Kidney glomerular epithelial cell (primary cell): ENCODE data around the gene SLC45A2.
"Not testable (repeated sequence)": the region's sequence is repeated elsewhere in the genome, so short reads cannot be mapped to it uniquely, and the experiment has no call there.

Source experiments
- DNase-seq: peaks from one replicate; lab custom pipeline; 2025; lab: John Stamatoyannopoulos, UW

The SLC45A2 gene, protein sequence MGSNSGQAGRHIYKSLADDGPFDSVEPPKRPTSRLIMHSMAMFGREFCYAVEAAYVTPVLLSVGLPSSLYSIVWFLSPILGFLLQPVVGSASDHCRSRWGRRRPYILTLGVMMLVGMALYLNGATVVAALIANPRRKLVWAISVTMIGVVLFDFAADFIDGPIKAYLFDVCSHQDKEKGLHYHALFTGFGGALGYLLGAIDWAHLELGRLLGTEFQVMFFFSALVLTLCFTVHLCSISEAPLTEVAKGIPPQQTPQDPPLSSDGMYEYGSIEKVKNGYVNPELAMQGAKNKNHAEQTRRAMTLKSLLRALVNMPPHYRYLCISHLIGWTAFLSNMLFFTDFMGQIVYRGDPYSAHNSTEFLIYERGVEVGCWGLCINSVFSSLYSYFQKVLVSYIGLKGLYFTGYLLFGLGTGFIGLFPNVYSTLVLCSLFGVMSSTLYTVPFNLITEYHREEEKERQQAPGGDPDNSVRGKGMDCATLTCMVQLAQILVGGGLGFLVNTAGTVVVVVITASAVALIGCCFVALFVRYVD

DNA sequence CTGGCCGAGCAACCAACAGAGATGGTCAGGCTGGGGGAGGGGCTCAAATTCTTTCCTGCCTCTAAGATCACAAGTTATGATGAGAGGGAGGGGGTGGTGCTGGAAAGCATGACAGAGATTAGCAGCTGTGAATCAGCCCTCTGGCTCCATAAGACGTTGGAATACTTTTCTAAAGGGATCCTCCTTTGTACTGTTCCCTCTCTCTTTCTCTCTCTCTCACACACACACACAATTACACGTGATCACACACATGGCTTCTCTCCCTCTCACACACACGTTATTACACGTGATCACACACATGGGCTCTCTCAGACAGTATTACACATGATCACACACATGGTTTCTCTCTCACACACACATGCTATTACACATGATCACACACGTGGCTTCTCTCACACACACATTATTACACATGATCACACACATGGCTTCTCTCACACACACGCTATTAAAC lies at the start of gene SLC45A2:
SLC45A2 (minus strand) TSS at position 23 of the 454 bp plus-strand sequence. CDS start 110 bp downstream, outside the sequence.
- peak; percentile 23 for DNase-seq

DNA sequence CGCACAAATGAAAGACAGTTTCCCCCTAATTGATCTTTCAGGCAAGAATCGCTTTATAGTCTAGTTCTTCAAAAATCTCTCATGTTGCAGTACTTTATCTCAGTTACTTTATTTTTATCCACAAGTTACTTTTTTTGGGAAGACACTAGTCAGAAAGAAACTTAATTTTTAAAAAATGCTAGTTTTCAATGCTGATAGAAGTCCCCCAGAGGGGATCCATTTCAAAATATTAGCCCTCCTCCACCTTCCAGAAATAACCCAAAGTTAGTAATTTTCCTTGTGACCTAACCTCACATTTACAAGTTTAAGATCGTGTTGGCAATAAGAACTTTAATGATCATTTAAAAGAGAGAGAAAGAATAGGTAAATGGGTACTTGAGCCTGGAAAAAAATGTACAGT lies 47.5 kb upstream of the SLC45A2 start:
- DNase-seq = no peak

DNA sequence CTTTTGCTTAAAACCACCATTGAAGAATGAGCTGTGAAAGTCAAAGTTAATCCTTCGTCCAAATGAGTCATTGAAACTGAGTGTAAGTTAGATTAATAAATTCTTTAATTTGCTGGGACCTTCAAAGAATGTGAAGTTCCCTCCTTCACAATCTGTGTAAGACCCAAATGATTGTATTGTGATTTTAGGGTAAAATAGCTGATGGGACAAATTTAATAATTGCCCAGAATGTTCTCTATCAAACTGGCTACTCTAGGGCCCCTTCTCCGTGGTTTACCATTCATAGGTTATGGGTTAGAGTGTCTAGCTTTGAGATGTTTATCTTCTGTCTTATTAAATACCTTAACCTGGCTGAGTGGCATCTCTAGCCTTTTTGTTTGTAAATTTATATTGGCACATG lies 46.6 kb upstream of the SLC45A2 start:
- no peak for DNase-seq

DNA sequence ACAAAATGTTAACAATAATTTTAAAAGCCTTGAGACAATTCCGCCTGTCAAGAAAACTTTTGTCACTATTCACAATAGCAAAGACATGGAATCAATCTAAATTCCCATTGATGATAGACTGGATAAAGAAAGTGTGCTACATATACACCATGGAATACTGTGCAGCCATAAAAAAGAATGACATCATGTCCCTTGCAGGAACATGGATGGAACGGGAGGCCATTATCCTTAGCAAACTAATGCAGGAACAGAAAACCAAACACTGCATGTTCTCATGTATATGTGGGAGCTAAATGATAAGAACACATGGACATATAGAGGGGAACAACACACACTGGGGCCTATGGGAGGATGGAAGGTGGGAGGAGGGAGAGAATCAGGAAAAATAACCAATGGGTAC lies 46.1 kb upstream of the SLC45A2 start:
- not testable (repeated sequence) for DNase-seq

DNA sequence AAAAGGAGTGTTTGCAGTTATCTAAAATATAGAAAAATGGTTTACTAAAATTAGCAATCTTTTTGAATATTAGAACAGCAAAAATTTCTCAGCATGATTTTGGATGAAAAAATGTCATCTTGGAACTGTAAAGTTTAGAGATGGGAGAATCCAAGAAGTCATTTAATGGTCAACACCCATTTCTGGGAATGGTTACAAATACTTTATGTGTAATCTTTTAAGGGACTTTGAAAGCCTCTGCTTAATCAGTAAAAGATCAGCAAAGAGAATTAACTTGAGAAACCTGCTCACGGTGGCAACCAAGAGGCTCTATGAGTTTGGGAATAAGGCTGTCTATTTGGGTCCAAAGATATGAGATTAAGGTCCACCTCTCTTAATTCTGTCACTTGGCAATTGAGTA lies 45.6 kb upstream of the SLC45A2 start:
- DNase-seq = no peak

DNA sequence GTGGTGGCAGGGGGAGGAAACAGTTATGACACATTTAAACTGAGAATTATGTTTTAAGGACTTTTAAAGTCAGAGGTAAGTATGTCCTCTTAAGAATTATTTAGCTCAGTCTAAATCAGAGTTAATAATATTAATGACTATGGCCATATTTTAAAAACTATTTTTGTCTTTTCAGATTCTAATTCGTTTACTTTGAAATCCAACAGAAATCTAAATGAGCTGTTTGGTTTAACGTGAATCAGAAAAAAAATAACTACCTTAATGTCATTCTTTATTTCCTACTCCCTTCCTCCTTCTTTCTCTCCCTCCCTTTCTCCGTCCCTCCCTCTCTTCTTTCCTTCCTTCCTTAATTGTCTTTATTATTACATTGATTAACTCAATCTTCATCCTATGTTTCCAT lies 43.9 kb upstream of the SLC45A2 start:
- DNase-seq = no peak

DNA sequence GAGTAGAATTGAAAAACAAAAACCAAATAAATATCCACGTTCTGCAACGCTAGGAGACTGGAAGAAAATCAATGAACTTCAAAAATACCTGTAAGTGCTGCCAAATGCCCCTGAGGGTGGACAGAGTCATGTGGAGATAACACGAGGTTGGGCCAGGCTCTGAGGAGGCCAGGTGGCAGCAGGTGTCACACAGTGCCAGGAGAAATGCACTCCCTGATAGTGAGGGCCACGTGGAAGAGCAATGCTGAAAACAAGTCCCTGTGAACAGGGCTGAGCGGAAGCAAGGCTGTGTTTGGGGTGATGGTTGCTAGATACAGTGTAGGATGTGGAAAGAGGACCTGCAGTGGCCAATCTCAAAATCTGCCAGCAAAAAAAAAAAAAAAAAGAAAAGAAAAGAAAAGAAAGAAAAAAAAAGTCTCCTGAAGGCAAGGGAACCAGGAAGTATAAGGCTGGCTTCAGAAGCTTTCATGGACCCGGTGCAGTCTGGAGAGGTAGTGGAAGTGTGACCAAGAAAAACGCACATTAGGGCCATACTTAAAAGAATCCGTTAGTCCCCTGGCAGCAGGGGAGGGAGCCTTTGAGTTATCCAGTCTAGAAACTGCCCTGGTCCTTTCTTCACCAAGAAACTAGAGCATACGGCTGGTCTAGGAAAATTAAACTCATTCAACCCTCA lies 41.7 kb upstream of the SLC45A2 start:
- DNase-seq = no peak

DNA sequence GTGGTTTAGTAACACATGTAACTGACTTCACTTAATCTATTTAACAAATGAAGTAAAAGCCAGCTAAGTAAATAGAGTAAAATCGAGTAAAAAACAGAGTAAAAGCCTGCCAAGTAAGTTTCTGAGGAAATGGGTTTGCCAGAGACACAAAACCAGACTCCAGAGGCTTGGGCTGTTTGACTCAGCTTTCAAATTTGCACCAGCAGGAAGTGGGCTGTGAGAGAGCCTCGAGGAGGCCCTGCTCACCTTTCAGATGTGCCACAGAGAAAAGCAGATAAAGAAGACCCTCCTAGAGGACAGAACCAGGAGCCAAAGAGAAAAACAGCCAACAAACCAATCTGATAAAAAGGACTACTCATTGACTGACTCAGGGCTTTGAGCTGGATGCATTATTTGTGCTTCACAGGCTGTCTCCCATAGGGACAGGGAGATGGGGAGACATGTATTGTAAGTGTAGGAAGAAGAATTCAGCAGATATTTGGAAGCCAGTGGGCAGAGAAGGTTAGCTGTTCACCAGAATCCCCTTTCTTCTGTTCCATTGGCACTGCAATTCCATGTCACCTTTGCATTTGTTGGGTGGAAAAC lies 37.7 kb upstream of the SLC45A2 start:
- DNase-seq = no peak

DNA sequence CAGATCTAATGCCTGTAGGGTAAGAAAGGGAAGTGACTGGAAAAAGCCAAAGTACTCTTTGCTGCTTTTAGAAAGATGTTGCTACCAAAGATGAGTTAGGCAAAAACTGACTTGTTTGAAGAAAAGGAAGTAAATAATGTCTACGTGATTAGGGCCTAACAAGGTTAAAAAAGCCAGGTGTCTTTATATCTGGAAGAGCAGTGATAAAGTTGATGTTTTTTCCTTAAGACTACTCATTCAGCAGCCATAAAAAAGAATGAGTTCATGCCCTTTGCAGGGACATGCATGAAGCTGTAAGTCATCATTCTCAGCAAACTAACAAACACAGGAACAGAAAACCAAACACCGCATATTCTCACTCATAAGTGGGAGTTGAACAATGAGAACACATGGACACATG lies 36.8 kb upstream of the SLC45A2 start:
- DNase-seq = no peak

DNA sequence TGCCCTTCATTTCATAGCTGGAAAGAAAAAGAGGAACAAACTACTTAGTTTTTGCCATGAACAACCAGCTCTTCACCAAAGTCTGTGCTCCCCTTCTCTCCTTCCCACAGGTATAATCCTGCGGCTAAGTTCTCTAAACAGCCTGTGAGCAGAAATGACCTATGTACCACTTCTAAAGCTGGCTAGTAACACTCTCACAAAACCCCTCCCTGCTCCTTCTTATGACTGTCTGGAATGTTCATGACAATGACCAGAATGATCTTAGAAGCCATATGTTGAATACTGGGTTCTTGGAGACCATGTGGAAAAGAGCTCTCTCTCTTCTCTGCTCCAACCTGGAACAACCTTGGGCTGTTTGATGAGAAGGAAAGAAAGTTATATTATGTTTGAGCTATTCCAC lies 36.2 kb upstream of the SLC45A2 start:
- DNase-seq = no peak

DNA sequence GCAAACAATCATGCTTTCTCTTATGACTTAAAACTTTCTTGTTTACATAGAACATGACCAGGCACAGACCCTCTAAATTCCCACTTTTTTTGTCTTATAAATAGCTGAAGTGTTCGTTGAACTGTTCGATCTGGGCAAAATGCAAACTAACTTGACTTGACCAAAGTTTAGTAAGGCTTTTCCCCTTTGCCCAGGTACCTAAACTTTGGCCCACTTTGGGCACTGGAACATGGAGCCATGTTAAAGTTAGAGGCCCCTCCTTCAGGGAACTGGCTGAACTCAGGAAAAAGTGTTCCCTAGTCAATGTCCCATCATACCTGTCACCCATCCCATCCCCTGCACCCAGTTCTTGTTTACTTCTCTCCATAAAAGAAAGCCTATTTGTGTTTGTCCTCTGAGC lies 32.8 kb upstream of the SLC45A2 start:
- DNase-seq = no peak

DNA sequence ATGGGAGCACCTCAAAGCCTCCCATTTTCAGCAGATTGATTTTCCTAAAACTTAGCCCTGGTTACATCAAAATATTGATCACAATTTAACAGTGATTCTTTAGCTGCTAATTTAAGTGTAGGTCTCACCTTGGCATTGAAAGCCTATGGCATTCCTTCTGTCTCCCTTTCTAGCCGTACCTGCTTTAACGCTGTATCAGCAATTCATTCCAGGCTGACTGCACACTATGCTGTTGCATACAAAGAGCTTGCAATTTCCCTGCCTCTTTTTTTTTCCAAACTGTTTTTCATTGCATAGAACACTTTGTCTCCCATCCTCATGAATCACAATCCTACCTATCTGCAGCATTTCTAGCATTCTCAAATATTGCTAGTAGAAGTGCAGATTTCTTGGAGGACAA lies 32.3 kb upstream of the SLC45A2 start:
- no peak for DNase-seq

DNA sequence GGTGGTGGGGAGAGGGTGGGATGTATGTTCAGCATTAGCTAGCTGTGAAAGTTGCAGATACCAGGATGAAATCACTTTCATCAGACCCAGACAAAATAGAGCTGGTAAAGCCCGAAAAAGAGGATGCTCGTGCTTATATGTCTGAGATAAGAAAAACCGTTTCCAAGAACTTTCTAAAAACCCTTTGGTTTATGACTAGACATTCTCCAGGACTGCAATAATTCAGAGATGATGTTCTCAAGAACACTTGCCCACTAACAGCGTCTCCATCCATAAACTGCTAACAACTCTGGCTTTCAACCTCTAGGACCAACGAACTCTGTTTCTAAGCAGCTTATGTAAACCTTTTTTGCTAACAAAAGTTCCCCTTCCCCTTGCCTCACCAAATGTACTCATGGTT lies 31.7 kb upstream of the SLC45A2 start:
- DNase-seq = no peak

DNA sequence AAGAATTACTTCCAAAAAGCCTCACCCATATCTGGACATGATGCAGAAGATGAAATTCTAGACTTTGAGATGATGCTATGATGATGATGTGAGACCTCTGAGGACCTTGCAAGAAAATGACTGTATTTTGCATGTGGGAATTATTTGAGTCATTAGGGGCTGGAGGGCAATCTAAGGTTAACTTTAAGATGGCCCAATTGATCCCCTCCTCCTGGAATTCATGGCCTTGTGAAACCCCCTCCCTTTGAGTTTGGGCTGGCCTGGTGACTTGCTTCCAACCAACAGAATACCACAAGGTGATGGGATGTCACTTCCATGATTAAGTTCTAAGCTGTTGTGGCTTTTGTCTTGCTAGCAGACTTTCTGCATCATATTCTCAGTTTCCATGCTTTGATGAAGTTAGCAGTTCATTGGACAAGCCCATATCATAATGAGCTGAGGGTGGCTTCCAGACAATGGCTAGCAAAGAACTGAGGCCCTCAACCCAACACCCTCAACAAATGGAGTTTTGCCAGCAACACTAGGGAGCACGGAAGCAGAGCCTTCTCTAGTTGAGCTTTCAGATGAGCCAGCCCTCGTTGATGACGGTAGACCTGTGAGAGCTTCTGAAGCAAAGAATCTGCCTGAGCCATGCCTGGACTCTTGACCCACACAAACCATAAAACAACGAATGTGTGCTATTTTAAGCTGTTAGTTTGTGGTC lies 30.8 kb upstream of the SLC45A2 start:
- DNase-seq = no peak

DNA sequence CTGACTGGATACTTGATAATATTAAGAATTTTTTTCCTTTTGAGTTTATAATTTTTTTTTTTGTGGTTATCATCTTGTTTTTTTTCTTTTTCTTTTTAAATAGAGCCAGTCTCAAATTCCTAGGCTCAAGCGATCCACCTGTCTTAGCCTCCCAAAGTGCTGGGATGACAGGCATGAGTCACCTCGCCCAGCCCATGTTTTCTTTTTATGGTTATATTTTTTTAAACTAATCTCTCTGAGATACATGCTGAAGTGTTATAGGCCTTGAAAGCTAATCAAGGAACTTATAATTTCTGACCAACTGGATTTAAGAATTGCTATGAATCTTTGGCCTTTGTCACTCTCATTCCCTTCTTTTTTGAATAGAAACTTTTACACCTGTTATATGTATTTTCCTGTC lies 30.1 kb upstream of the SLC45A2 start:
- DNase-seq = no peak

DNA sequence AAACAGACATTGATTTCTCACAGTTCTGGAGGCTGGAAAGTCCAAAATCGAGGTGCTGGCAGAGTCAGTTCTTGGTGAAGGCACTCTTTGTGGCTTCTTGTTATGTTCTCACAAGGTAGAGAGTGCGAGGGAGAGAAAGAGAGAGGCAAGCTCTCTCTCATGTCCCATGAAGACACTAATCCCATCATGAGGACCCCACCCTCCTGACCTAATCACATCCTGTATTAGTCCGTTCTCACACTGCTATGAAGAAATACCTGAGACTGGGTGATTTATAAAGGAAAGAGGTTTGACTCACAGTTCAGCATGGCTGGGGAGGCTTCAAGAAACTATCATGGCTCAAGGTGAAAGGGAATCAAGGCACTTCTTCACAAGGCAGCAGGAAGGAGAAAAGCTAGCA lies 29.1 kb upstream of the SLC45A2 start:
- DNase-seq = no peak

DNA sequence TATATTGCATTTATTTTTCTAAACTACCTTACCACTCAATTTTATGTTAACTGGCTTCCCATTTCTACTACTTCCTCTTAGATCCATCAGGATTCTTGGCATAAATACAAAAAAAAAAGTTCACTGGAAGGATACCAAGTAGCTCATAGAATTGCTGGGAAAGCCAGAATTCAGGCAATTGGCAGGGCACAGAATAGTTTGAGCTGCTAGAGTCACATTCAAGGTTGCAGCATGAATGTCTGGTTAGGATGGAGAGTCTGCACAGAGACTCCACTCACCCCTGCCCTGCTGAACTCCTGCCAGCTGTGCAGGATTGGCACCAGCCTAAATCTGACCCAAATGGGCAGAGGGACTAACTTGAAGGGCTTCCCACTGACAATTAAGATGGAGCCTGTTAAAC lies 28.3 kb upstream of the SLC45A2 start:
- DNase-seq = no peak

DNA sequence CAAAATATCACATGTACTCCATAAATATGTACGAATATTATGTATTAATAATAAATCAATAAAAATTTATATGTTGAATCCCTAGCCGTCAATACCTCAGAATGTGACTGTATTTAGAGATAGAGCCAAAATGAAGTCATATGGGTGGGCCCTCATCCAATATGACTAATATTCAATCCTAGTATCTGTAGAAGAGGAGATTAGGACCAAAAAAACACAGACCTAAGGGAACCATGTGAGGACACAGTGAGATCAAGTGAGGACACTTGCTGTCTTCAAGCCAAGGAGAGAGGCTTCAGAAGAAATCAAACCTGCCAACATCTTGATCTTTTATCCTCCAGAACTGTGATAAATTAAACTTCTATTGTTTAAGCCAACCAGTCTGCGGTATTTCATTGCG lies 27.0 kb upstream of the SLC45A2 start:
- no peak for DNase-seq

DNA sequence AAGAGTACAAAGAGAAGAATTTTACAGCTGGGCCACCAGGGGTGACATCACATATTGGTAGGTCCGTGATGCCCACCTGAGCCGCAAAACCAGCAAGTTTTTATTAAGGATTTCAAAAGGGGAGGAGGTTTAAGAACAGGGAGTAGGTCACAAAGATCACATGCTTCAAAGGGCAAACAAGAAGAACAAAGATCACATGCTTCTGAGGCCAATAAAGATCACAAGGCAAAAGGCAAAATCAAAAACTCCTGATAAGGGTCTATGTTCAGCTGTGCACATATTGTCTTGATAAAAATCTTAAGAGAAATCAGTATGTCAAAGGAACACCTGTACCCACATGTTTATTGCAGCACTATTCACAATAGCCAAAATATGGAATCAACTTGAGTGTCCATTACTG lies 25.7 kb upstream of the SLC45A2 start:
- DNase-seq = not testable (repeated sequence)

DNA sequence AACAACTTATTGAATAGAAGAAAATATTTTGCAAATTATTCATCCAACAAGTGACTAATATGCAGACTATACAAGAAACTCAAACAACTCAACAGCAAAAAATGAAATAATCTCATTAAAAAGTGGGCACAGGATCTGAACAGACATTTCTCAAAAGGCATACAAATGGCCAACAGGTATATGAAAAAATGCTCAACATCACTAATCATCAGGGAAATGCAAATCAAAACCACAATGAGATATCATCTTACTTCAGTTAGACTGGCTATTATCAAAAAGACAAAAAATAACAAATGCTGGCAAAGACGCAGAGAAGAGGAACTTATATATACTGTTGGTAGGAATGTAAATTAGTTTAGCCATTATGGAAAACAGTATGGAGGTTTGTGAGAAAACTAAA lies 25.1 kb upstream of the SLC45A2 start:
- DNase-seq = no peak

DNA sequence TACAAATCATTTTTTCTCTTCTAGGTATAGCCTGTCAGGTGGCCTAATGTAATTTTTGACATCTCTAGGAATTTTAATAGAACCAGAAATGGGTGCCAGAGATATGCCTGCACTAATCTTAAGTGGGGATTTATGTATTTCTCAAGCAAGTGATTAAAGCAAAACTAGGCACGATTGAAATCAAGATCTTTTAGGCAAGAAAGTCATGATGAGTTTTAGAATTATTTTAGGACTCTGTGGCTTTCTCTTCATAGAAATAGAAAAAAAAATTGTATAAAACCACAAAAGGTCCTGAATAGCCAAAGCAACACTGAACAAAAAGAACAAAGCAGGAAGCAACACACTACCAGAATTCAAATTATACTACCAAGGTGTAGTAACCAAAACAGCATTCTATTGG lies 24.3 kb upstream of the SLC45A2 start:
- no peak for DNase-seq
